Measurements from ENCODE around the gene WDFY2. TPM values are rescaled to one million over a fixed set of nuclear protein-coding genes. Genes with fewer than 3 reads are reported as not detected.

The WDFY2 gene
- total and polyA plus RNA-seq, 2 of the 13 experiments (the other 11 are each of a cell fraction or from before 2014, with no cell fraction given) = 22.6 to 27.0 TPM

DNA sequence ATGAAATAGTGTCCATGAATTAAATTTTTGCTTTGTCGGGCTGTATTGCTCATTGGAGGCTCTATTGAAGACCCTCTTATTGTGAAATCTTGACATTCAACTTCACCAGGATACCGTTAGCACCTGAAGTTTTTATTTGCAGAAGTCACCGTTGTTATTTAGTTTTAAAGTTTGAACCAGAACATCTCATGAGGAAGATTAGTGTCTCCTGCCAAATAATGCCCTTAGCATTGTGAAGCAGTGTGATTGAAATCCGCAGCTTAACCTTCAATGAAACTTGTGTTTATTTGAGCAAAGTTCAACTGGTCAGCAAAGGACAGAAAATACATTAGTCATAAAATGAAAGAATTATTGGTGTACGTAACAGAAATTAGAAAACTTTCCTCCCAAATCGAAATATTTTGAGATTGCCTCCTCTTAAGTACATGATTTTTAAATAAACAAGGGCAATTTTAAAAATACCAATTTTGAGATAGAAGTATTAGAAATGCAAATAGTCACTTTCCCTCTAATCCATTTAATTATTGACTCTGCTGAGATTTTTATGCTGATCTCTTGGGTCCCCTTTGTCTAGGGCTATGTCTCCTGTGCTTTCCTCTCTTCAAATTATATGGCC is 84.4 kb downstream of the WDFY2 start (continued):
- TF ChIP-seq HNF1A (IDR thresholded peaks at IDR 0.05; ENCODE audit: low read depth) (no peak), HNF1A (CRISPR knock-in tag; IDR thresholded peaks at IDR 0.05; ENCODE audit: borderline replicate concordance) (peak; percentile 34; the same call in 1 of the 2 replicates), GPBP1L1 (CRISPR knock-in tag; IDR thresholded peaks at IDR 0.05) (no peak), MAFK (conservative IDR thresholded peaks at IDR 0.05 in 1 of 2, IDR thresholded peaks at IDR 0.05 in 1 of 2; ENCODE audit: low read length in 2 of 2) (no peak), PPARG (CRISPR knock-in tag; conservative IDR thresholded peaks at IDR 0.05) (peak; percentile 49; the same call in 1 of the 2 replicates), SOX13 (IDR thresholded peaks at IDR 0.05) (no peak), SOX13 (CRISPR knock-in tag; conservative IDR thresholded peaks at IDR 0.05 in 1 of 2, IDR thresholded peaks at IDR 0.05 in 1 of 2) (peak in 1 of 2 experiments; percentile 92; a peak in 2 of 4 replicates), TBL1XR1 (IDR thresholded peaks at IDR 0.05; ENCODE audit: borderline replicate concordance, low read length, partially characterized antibody) (no peak), YEATS2 (CRISPR knock-in tag; IDR thresholded peaks at IDR 0.05; ENCODE audit: borderline replicate concordance) (no peak), ZNF407 (CRISPR knock-in tag; IDR thresholded peaks at IDR 0.05; ENCODE audit: not compliant biosample characterization) (no peak), ZNF34 (CRISPR knock-in tag; IDR thresholded peaks at IDR 0.05; ENCODE audit: borderline replicate concordance) (no peak), ZNF788 (CRISPR knock-in tag; IDR thresholded peaks at IDR 0.05; ENCODE audit: borderline replicate concordance) (no peak), SMAD1 (CRISPR knock-in tag; IDR thresholded peaks at IDR 0.05; ENCODE audit: borderline replicate concordance, low read depth) (no peak), ZFP1 (CRISPR knock-in tag; IDR thresholded peaks at IDR 0.05) (no peak), HDAC2 (CRISPR knock-in tag; IDR thresholded peaks at IDR 0.05) (peak; percentile 60)

All from HepG2 (cell line).